ENCODE measurements around the gene ANKRD28. TPM values are rescaled to one million over a fixed set of nuclear protein-coding genes. Genes with fewer than 3 reads are reported as not detected.

ANKRD28 gene
- total RNA-seq, 1 donor from 2014 or later, result 50.3 TPM

DNA sequence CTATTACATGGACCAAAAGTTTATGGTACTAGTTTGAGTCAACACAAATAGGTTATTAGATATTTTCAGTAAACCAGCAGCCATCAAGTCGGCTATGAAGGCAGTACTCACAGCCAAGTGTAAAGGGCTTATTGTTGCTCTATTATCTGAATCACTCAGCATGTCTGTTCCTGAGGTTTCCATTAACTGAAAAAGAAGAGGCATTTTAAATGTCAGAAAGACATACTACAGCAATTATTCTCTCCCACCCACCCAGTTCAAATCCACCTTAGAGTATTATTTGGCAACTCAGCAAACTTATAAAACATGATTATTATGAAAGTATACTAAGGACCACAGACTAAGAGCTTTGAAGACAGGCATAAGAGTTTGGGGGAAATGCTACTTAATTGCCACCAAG is 103.2 kb downstream of the ANKRD28 start:
- no peak overlapping the region for H3K4me3 ChIP-seq
- intact Hi-C loops (cut with DNase I), result no loop called here
- no peak overlapping the region for H3K27ac ChIP-seq
- no peaks in the 10 kb centered on the region for H3K4me1 ChIP-seq
- TF ChIP-seq, protein P1, sequence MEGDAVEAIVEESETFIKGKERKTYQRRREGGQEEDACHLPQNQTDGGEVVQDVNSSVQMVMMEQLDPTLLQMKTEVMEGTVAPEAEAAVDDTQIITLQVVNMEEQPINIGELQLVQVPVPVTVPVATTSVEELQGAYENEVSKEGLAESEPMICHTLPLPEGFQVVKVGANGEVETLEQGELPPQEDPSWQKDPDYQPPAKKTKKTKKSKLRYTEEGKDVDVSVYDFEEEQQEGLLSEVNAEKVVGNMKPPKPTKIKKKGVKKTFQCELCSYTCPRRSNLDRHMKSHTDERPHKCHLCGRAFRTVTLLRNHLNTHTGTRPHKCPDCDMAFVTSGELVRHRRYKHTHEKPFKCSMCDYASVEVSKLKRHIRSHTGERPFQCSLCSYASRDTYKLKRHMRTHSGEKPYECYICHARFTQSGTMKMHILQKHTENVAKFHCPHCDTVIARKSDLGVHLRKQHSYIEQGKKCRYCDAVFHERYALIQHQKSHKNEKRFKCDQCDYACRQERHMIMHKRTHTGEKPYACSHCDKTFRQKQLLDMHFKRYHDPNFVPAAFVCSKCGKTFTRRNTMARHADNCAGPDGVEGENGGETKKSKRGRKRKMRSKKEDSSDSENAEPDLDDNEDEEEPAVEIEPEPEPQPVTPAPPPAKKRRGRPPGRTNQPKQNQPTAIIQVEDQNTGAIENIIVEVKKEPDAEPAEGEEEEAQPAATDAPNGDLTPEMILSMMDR (IDR thresholded peaks at IDR 0.05), result no peak
- DNase-seq, result no peak
- H3K9me3 ChIP-seq, result no peaks in the 10 kb centered on the region
- no peak for ATAC-seq
- H3K36me3 ChIP-seq, result peaks cover 51% of the 10 kb centered on the region
- no peaks in the 10 kb centered on the region for H3K27me3 ChIP-seq

DNA sequence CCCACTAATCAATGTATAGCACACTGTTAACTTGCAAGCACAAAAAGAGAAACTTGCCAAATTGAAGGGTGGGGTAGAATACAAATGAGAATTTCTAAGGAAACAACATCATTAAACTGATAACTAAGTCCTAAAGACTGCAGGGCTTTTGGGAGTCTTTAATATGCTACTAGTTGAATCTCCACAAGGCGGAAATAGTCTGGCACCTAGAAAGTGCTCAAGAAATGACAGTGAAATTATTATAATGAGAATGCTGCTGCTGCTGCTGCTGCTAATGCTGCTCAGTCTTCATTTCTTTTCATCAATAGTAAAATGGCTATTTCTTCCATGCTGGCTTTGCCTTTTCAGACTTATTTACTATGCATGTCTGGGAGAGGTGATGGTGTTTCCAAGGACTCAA is 104.4 kb downstream of the ANKRD28 start:
- Histone ChIP-seq H3K4me1 (no peaks in the 10 kb centered on the region), H3K36me3 (peaks cover 64% of the 10 kb centered on the region), H3K9me3 (no peaks in the 10 kb centered on the region), H3K27ac (no peak overlapping the region), H3K4me3 (no peak overlapping the region), H3K27me3 (no peaks in the 10 kb centered on the region)
- TF ChIP-seq, protein P1 (IDR thresholded peaks at IDR 0.05), result no peak
- ATAC-seq (no peak), DNase-seq (no peak)
- intact Hi-C loops (cut with DNase I), result no loop called here

DNA sequence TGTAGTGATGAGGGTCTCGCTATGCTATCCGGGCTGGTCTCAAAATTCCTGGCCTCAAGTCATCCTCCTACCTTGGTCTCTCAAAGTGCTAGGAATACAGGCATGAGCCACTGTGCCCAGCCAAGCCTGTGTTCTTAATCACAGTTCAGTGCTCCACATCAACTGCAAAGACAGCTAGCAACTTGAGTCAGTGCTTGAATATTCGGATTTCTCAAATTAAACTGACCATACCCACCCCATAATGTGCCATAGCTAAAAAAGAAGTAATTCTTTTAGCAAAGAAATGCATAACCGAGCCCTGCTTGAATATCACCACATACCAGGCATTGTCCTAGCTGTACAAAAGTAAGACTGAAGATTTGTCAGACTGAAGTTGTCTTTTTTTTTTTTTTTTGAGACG is 107.0 kb downstream of the ANKRD28 start:
- H3K4me3 ChIP-seq, result no peak overlapping the region
- H3K36me3 ChIP-seq, result peaks cover 78% of the 10 kb centered on the region
- no peak for ATAC-seq
- H3K27ac ChIP-seq, result no peak overlapping the region
- intact Hi-C loops (cut with DNase I), result no loop called here
- no peaks in the 10 kb centered on the region for H3K4me1 ChIP-seq
- TF ChIP-seq, protein P1 (IDR thresholded peaks at IDR 0.05), result no peak
- DNase-seq, result no peak
- H3K27me3 ChIP-seq, result no peaks in the 10 kb centered on the region
- H3K9me3 ChIP-seq, result no peaks in the 10 kb centered on the region

DNA sequence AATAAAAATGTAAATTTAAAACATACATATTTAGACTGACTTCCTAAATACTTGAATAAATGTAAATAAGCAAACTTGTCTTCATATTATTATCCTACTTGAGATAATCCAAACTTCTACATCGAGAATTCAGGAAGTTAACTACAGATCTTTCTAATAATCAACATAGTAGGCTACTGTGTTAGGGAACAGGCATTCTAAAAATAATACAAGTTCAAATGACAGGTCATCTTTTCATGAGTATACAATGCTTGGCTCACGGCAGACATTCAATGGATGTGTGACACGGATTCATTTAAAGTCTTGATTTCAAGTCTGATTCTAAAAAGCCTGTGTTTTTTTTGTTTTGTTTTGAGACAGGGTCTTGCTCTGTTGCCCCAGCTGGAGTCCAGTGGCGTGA is 107.5 kb downstream of the ANKRD28 start:
- no peaks in the 10 kb centered on the region for H3K27me3 ChIP-seq
- no peak for ATAC-seq
- intact Hi-C loops (cut with DNase I), result no loop called here
- no peak overlapping the region for H3K27ac ChIP-seq
- TF ChIP-seq, protein P1 (IDR thresholded peaks at IDR 0.05), result no peak
- H3K4me3 ChIP-seq, result no peak overlapping the region
- no peak for DNase-seq
- H3K9me3 ChIP-seq, result no peaks in the 10 kb centered on the region
- no peaks in the 10 kb centered on the region for H3K4me1 ChIP-seq
- H3K36me3 ChIP-seq, result peaks cover 77% of the 10 kb centered on the region

DNA sequence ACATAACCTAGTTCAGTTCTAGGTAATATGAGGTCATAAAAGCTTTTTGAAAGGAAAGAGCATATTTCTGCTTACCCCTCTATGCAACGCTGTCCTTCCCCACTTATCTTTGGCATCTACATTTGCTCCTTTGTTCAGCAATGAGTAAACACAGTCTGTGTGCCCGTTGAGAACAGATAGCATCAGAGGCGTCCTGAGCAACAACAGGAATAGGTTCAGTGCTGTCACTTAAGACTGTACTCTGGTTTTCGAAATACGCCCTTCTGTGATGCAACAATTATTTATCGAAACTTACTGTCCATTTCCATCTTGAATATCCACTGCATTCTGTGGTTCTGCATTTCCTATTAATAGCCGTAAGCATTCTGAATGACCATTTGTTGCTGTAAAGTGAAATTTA is 111.9 kb downstream of the ANKRD28 start:
- H3K27me3 ChIP-seq, result no peaks in the 10 kb centered on the region
- no peak for DNase-seq
- intact Hi-C loops (cut with DNase I), result no loop called here

More for the DNA sequence above, 111.9 kb downstream of the ANKRD28 start:
- peaks cover 8% of the 10 kb centered on the region for H3K4me1 ChIP-seq
- ATAC-seq, result peak; percentile 35
- peaks cover 65% of the 10 kb centered on the region for H3K36me3 ChIP-seq
- no peak overlapping the region for H3K4me3 ChIP-seq
- H3K27ac ChIP-seq, result no peak overlapping the region
- no peaks in the 10 kb centered on the region for H3K9me3 ChIP-seq
- TF ChIP-seq, protein P1 (IDR thresholded peaks at IDR 0.05), result no peak
